Activated CD4-positive, alpha-beta T cell treated with anti-CD3 and anti-CD28 coated beads, Interleukin-2, amount 10 ng/mL, durations not matched to agents 7 days and 5 days (primary cell): ENCODE measurements around the gene SPI1. TPM values are rescaled to one million over a fixed set of nuclear protein-coding genes. Genes with fewer than 3 reads are reported as not detected.

Experiments used
- CTCF ChIA-PET: fragments of 350-600 bp; sonication (Branson Sonifier 250); formaldehyde crosslinking; loops from one replicate; lab custom pipeline; 2021; ENCODE audit warnings: antibody characterized with exemption; lab: Charles Lee
- POLR2A ChIA-PET: fragments of 350-600 bp; sonication (Branson Sonifier 250); formaldehyde crosslinking; loops from one replicate; lab custom pipeline; 2021; ENCODE audit warnings: antibody characterized with exemption; lab: Charles Lee
- DNase-seq: peaks from one replicate; pipeline ENCODE4 v3.0.0-alpha.2; 2020
- H3K27ac Mint-ChIP-seq: one replicate; pipeline ENCODE4 v1.8.0; 2021; ENCODE audit warnings: mild to moderate bottlenecking, moderate library complexity, mixed read lengths
- H3K27me3 Mint-ChIP-seq: one replicate; pipeline ENCODE4 v1.8.0; 2021; ENCODE audit warnings: mixed read lengths
- H3K36me3 Mint-ChIP-seq: one replicate; pipeline ENCODE4 v1.8.0; 2021; ENCODE audit warnings: low read depth, mixed read lengths
- H3K4me1 Mint-ChIP-seq: one replicate; pipeline ENCODE4 v1.8.0; 2021; ENCODE audit warnings: mixed read lengths
- H3K4me3 Mint-ChIP-seq: one replicate; pipeline ENCODE4 v1.8.0; 2021; ENCODE audit warnings: mild to moderate bottlenecking, moderate library complexity, mixed read lengths
- H3K9me3 Mint-ChIP-seq: one replicate; pipeline ENCODE4 v1.8.0; 2021; ENCODE audit warnings: mixed read lengths
- total RNA-seq, 2 experiments: library from RNA; stranded (reverse); gene quantifications; one replicate each; pipeline ENCODE4 v1.2.3, GENCODE V29; 2021

Gene SPI1
- total RNA-seq, 2 experiments from 2014 or later, result not detected

DNA sequence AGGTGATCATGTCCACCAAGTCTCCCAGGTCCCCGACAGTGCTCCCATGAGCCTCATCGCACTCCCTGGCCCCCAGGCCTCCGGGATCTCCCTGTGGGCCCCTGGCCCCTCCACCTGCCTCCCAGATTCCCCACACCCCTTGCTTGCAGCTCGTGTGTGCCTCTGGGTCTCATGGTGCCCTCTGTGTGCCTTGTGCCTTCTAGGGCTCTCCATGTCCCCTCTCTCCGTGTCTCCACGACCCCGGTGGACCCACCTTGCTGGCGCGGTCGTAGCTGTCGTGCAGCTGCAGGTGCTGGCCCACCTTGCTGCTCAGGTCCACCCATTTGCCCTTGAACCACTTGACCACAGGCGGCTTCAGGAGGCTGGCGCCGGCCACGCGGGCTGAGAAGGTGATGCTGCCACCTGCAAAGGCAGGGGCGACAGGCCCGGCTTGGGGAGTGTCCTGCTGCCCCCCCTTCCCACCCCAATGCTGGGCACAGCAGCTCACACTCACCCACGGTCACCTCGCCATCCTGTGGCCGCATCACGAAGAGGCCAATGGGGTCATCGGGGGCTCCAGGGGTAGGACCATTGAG, 28.7 kb downstream of the SPI1 start:
- H3K36me3 Mint-ChIP-seq, result no peaks in the 10 kb centered on the region
- no peak overlapping the region for H3K4me3 Mint-ChIP-seq
- ChIA-PET CTCF (interaction anchor here (0.5 to 2.5 kb wide), 6 partner anchors 10 to 738 kb away, joined by 3 to 10 read pairs (median 4); no protein-coding TSS in a partner anchor), POLR2A (interaction anchor here (0.6 kb wide), 1 partner anchor 61 kb away, joined by 3 read pairs; no protein-coding TSS in a partner anchor)
- H3K27me3 Mint-ChIP-seq, result no peaks in the 10 kb centered on the region
- no peak overlapping the region for H3K27ac Mint-ChIP-seq
- no peaks in the 10 kb centered on the region for H3K9me3 Mint-ChIP-seq
- DNase-seq, result no peak
- H3K4me1 Mint-ChIP-seq, result no peaks in the 10 kb centered on the region

DNA sequence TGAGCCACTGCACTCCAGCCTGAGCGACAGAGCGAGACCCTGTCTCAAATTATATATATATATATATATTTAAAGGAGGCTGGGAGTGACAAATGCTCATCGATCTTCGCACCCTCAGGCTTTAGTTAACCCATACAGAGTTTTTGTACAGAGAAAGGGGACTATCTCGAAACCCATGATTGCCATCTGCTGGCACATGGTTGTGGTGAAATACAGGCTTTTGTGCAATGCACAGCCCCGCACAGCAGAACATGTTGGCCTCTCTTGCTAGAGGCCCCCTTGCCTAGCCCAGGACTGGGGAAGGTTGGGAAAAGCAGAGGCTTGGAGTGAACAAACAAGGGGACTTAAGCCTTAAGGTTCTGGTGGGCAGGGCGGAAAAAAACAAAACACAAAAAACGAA, 29.5 kb downstream of the SPI1 start:
- peak; percentile 41 for DNase-seq
- CTCF ChIA-PET, result interaction anchor here (0.6 to 2.5 kb wide), 2 partner anchors 11 to 623 kb away, joined by 4 to 6 read pairs; no protein-coding TSS in a partner anchor
- POLR2A ChIA-PET, result no interaction called here

DNA sequence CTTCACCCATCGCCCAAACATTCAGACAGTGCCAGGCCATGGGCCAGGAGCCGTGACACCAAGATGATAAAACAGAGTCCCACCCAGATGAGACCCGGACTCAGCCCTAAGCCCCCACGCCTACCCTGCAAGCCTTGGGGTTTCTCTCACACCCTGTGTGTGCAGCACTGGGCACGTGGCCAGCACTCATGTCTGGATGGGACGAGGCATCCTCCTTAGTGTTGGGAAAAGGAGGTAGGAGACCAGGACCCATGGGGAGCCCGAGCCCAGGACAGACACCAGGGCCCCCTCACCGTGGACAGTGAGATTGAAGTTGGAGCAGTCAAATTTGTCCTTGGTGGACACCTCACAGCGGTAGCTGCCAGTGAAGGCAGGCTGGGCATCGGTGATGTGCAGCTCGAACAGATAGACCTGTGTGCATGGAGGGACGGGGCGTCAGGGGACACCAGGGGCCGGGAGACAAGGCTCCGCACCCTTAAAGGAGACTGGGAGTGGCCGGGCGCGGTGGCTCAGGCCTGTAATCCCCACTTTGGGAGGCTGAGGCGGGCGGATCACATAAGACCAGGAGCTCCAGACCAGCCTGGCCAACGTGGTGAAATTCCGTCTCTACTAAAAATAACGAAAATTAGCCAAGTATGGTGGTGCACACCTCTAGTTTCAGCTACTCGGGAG, 30.1 kb downstream of the SPI1 start:
- ChIA-PET POLR2A (no interaction called here), CTCF (interaction anchor here (0.6 kb wide), 1 partner anchor 624 kb away, joined by 4 read pairs; no protein-coding TSS in a partner anchor)
- H3K4me1 Mint-ChIP-seq, result no peaks in the 10 kb centered on the region
- DNase-seq, result no peak
- no peak overlapping the region for H3K27ac Mint-ChIP-seq
- no peak overlapping the region for H3K4me3 Mint-ChIP-seq
- H3K27me3 Mint-ChIP-seq, result no peaks in the 10 kb centered on the region
- H3K36me3 Mint-ChIP-seq, result no peaks in the 10 kb centered on the region
- no peaks in the 10 kb centered on the region for H3K9me3 Mint-ChIP-seq

More for the DNA sequence above, 29.5 kb downstream of the SPI1 start:
- H3K36me3 Mint-ChIP-seq, result no peaks in the 10 kb centered on the region
- H3K27ac Mint-ChIP-seq, result no peak overlapping the region
- no peaks in the 10 kb centered on the region for H3K9me3 Mint-ChIP-seq
- no peak overlapping the region for H3K4me3 Mint-ChIP-seq
- H3K27me3 Mint-ChIP-seq, result no peaks in the 10 kb centered on the region
- H3K4me1 Mint-ChIP-seq, result no peaks in the 10 kb centered on the region

DNA sequence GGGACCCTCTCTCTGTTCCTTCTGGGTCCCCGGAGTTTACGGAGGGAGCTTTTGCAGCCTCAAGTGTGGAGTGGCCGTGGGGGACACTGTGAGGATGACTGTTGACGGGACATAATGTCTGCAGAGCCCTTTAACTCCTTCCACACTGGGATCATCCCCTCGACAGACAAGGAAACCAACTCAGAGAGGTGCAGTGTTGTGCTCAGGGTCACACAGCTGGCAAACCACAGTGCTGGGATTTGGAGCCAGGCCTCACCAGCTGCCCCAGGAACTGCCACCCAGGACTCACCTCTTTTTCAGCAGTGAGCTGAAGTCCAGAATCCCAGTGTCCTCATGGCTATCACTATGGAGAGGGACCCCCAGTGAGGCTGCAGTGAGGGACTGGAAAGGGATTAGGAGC, 31.2 kb downstream of the SPI1 start:
- Mint-ChIP-seq H3K27ac (no peak overlapping the region), H3K27me3 (no peaks in the 10 kb centered on the region), H3K36me3 (no peaks in the 10 kb centered on the region), H3K4me3 (no peak overlapping the region), H3K9me3 (no peaks in the 10 kb centered on the region), H3K4me1 (no peaks in the 10 kb centered on the region)
- DNase-seq, result no peak
- ChIA-PET CTCF (interaction anchor here (0.7 kb wide), 1 partner anchor 8 kb away, joined by 3 read pairs; no protein-coding TSS in a partner anchor), POLR2A (no interaction called here)

DNA sequence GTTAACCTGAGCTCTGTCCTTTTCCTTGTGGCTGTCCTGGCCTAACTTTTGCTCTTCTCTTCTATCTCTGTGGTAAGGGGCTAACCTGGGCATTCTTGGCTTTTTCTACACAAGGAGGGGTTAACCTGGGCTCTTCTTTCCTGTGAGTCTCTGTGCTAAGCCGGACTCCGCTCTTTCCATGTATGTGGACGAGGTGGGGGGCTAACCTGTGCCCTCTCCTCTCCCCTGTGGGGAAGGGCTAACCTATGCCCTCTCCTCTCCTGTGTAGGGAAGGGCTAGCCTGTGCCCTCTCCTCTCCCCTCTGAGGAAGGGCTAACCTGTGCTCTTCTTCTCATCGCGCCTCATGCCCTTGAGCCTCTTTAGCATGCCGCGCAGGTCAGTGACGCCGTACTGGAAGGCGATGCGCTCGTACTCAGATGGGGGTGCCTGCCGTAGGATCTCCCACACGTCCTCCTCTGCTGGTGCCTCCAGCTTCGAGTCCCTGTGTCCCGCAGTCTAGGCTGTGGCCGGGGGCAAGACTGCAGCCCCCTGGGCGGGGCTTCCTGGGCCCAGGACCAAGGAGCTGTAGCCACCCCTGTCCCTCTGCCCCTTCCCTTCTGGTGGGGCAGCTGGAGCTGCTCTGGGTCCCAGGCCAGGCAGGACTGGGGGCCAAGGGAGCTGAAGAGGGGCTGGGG, 32.3 kb downstream of the SPI1 start:
- ChIA-PET POLR2A (no interaction called here), CTCF (interaction anchor here (0.6 to 1.0 kb wide), 2 partner anchors 16 to 278 kb away, joined by 4 read pairs; no protein-coding TSS in a partner anchor)
- H3K36me3 Mint-ChIP-seq, result no peaks in the 10 kb centered on the region
- H3K27ac Mint-ChIP-seq, result no peak overlapping the region
- H3K27me3 Mint-ChIP-seq, result no peaks in the 10 kb centered on the region
- no peaks in the 10 kb centered on the region for H3K4me1 Mint-ChIP-seq
- no peak for DNase-seq
- no peak overlapping the region for H3K4me3 Mint-ChIP-seq
- H3K9me3 Mint-ChIP-seq, result no peaks in the 10 kb centered on the region

DNA sequence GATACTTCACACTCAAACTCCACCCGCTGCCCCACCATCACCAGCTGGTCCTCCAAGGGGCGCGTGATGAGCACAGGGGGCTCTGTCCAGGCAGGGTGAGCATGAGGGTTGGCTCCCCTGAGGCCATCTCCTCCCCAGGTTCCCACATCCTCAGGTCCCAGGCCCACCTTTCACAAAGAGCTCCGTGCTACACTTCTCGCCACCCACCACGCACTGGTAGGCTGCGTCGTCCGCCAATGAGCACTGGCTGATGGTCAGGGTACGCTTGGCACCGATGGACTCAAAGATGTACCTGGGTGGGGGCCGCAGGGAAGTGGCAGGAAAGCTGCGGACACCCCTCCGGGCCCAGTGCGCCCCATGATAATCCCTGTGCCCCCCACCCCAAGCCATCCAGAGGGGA, 35.5 kb downstream of the SPI1 start:
- H3K27ac Mint-ChIP-seq, result no peak overlapping the region
- no peaks in the 10 kb centered on the region for H3K9me3 Mint-ChIP-seq
- H3K4me3 Mint-ChIP-seq, result no peak overlapping the region
- H3K27me3 Mint-ChIP-seq, result no peaks in the 10 kb centered on the region
- CTCF ChIA-PET, result interaction anchor here (0.8 kb wide), 1 partner anchor 112 kb away, joined by 3 read pairs; no protein-coding TSS in a partner anchor
- no peak for DNase-seq
- no peaks in the 10 kb centered on the region for H3K4me1 Mint-ChIP-seq
- POLR2A ChIA-PET, result no interaction called here
- H3K36me3 Mint-ChIP-seq, result no peaks in the 10 kb centered on the region

DNA sequence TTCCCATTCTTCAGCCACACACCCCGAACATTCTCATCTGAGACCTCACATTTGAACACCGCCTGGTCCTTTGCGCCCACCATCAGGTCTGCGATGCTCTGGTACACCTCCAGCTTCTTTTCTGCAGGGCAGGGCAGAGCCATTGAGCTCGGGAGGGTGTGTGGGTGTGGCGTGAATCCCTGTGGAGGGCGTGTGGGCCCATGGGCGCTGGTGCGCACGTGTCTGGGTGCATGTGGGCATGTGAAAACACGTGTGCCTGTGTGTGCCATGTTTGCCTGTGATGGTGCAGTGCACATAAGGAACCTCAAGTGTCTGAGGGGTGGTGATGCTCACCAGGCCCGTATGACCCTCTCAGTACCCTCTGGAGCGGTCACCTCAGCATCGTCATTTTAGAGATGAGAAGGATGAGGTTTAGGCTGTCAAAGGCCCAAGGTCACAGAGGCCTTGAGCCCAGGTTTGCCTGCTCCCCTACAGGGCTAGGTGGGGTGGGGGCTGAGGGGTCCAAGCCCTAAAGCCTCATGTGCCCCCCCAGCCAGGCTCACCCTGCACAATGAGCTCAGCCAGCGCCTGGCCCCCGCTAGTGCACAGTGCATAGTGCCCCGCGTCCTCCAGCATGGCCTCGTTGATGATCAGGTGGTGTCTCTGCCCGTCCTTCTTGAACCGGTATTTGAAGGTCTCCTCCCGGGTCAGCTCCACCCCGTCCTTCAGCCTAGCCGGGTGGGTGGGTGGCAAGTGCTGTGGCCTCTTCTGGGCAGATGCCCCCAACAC, 36.1 kb downstream of the SPI1 start:
- Mint-ChIP-seq H3K9me3 (no peaks in the 10 kb centered on the region), H3K27me3 (no peaks in the 10 kb centered on the region), H3K27ac (no peak overlapping the region), H3K4me1 (no peaks in the 10 kb centered on the region), H3K4me3 (no peak overlapping the region), H3K36me3 (no peaks in the 10 kb centered on the region)
- no peak for DNase-seq
- ChIA-PET CTCF (interaction anchor here (0.8 kb wide), 1 partner anchor 112 kb away, joined by 3 read pairs; no protein-coding TSS in a partner anchor), POLR2A (no interaction called here)

DNA sequence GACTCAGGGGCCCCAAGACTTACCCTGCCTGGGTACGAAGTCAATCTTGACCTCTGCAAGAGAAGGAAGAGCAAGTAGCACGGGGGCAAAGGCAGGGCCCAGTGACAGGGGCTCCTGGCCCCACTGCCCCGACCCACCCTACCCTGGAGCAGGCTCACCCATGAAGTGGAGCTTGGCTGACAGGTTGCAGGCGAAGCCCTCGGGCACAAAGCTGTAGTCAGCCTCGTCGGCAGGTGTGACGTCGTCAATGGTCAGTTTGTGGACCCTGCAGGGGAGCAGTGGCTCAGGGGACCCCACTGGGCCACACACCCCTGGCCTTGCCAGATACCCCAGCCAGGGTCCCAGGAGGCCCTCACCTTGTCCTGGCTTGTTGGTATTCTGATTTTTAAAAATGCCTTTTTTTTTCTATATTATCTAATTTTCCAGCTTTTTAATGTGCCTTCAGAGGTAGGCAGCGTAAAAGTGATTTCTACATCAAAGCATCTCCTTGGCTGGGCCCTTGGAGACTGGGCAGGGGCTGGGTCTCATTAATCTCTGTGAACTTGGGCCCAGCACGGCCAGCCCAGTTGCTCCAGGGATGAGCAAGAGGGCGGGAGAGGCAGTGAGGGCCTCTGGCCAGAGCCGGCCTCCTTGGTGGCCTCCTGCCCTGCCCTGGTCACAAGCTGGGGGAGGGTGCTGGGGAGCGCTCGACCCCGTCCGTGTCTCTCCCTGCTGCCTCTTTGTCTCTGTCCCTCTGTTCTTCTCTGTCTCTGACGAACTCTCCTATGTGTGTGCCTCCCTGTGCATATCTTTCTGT, 37.2 kb downstream of the SPI1 start:
- no peaks in the 10 kb centered on the region for H3K9me3 Mint-ChIP-seq
- ChIA-PET CTCF (no interaction called here), POLR2A (no interaction called here)
- no peaks in the 10 kb centered on the region for H3K27me3 Mint-ChIP-seq
- no peaks in the 10 kb centered on the region for H3K4me1 Mint-ChIP-seq
- no peak overlapping the region for H3K27ac Mint-ChIP-seq
- H3K4me3 Mint-ChIP-seq, result no peak overlapping the region
- H3K36me3 Mint-ChIP-seq, result no peaks in the 10 kb centered on the region
- DNase-seq, result no peak

DNA sequence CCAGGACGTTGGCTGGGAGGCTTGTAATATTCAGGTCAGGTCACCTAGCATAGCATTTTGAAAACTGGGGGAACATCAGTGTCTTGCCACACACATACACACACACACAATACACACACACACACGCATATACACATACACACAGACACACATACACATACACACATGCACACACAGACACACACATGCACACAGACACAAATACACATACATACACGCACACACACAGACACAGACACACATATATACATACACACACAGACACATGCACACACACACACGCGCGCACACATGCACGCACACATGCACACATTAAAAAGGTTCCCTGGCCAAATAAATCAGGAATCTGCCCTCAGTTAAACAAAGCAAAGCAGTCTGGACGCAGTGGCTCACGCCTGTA, 38.3 kb downstream of the SPI1 start:
- no peak overlapping the region for H3K27ac Mint-ChIP-seq
- no peaks in the 10 kb centered on the region for H3K9me3 Mint-ChIP-seq
- no peaks in the 10 kb centered on the region for H3K27me3 Mint-ChIP-seq
- no peak overlapping the region for H3K4me3 Mint-ChIP-seq
- CTCF ChIA-PET, result no interaction called here
- H3K36me3 Mint-ChIP-seq, result no peaks in the 10 kb centered on the region
- H3K4me1 Mint-ChIP-seq, result no peaks in the 10 kb centered on the region
- POLR2A ChIA-PET, result no interaction called here
- DNase-seq, result no peak

DNA sequence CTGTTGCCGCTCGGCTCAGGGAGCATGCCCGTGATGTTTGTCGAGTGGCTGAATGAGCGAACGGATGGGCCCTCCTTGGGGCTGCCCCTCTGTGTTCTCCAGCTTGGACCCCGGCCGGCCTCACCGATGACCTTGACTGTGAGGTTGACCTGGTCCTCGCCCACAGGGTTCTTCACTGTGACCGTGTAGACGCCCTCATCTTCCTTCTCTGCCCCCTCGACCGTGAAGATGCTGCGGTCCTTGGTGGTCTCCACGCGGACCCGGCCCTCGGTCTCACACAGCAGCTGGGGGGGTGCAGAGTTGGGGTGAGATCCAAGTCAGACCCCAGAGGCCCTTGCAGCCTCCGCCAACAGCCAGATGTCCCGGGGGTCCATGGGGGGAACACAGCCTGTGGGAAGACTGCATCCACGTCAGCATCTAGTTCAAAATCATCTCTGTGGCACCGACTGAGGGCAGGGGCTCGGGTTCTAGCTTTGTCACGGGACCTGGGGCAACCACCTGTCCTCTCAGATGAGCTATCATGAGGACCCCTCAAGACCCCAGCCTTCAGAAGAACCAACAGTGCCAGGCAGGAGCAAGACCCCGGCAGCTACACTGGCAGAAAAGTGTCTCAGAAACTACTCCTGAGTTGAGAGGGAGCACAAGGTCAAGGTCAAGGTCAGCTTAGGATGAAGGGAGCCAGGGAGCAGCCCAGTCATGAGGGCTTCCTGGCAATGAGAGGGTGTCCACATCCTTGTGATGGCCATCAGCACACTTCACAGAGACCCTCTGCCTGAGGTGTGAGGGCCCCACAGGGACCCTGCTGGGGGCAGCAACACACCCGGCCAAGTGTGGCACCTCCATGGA, 39.7 kb downstream of the SPI1 start:
- Mint-ChIP-seq H3K27me3 (no peaks in the 10 kb centered on the region), H3K4me1 (no peaks in the 10 kb centered on the region), H3K27ac (no peak overlapping the region), H3K4me3 (no peak overlapping the region), H3K36me3 (no peaks in the 10 kb centered on the region), H3K9me3 (no peaks in the 10 kb centered on the region)
- CTCF ChIA-PET, result interaction anchor here (0.8 to 1.4 kb wide), 2 partner anchors 18 to 33 kb away, joined by 3 to 4 read pairs; no protein-coding TSS in a partner anchor
- POLR2A ChIA-PET, result no interaction called here
- no peak for DNase-seq

DNA sequence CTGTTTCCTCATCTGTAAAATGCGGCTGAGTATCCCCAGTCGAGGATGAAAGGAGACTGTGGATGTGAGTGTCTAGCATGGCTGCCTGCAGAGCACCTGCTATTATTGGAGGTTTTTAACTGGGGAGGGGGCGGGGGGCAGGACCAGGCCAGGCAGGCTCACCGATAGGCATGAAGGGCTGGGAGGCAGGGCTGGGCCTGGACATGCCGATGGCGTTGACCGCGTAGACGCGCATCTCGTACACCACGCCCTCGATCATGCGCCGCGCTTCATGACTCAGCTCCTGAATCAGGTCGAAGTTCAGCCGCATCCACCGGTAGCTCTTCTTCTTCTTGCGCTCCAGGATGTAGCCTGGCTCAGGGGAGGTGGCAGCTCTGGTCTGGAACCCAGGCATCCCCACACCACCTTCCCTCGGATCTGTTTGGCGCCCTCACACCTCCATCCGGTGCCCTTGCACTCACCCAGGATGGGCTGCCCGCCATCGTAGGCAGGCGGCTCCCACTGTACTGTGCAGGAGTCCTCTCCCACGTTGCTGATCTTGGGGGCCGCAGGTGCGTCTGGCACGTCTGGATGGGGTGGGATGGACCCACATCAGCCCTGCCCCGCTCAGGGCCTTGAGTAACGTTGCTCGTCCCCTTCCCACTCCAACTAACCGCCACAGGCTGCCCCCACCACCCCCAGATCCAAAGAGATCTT, 41.0 kb downstream of the SPI1 start:
- ChIA-PET CTCF (no interaction called here), POLR2A (no interaction called here)
- Mint-ChIP-seq H3K4me3 (no peak overlapping the region), H3K27me3 (no peaks in the 10 kb centered on the region), H3K4me1 (no peaks in the 10 kb centered on the region), H3K9me3 (no peaks in the 10 kb centered on the region), H3K36me3 (no peaks in the 10 kb centered on the region), H3K27ac (no peak overlapping the region)
- DNase-seq, result no peak
